Measurements from ENCODE around the gene AGPAT3.

The AGPAT3 gene

DNA sequence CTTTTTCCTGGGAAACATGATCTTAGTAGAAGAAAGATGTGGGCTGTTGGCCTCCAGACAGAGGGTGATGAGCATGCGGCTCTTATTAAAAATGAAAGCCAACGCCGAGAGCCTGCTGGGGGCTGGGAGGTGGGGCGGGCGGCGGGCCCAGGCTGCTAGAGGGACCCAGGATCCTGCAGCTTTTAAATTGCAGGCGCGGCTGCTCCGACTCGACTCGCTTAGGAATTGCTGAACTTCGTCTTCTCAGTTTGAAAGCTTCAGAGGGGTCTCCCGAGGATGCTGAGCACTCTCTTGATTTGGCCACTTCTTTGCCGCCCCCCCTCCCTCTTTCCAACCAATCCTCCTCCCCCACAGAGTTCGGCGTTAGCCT lies 1.2 kb downstream of the AGPAT3 start:
- DNase-seq: no peak

DNA sequence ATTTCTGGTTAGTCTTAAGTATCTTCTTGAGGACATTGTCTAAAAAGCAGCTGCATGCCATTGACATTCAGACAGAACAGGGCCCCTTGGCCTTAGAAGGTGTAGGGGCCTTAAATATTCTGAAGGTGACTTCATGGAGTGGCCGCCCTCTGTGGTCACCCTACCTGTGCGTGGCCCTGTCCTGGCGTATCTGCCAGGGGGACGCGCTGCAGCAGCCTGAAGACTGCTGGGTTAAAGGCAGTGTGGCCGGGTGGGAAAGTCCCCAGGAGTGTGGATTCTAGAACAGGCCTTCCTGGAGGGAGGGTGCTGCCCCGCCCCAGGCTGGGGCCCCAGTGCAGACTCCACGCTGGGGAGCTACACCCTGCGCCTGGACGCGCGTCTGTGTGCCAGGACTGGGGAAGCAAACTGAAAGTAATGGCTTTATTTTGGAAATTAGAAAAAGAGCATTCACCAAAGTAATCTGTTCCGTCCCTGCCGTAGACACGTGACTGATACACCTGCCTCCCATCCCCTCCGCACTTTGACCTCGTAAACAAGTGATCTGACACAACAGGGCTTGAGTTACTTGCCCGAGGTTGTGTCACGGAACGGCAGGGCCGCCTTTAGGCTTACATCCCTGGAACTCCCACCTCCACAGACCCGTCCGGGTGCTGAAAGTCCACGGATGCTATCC lies 1.8 kb downstream of the AGPAT3 start:
- no peak for DNase-seq

DNA sequence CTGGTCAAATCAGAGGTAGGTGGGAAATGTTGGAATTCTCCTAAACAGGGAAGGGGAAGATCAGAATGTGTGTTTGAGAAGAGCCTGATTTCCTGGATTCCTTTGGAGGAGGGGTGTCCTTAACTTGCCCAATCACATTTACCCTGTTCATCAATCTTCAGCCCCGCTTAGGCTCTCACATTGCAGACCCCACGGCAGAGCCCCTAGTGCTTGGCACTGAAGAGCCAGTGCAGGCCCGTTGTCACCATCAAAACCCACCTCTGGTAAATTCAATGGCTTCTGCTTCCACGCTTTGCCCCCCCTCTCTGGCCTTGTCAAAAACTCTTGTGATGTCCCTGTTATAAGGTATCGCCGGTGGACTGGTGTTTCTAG lies 2.3 kb downstream of the AGPAT3 start:
- no peak for DNase-seq

DNA sequence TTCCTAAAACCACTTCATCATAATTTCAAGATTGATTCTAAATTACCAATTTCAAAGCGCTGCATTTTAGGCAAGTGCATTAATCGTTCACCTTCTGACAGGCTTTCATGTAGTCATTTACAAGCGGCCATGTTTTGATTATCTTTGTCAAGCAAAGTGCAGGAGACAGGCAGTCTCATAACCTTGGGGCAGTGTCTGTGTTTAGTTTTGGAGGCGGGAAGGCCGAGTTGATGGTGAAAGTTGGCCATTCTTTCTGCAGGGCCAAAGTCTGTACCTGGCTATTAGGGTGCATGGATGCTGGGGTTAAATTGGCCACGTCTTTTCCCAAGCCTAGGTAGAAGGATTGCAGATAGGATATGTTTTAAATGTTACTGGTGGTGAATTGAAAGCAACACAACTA lies 2.9 kb downstream of the AGPAT3 start:
- DNase-seq: no peak

DNA sequence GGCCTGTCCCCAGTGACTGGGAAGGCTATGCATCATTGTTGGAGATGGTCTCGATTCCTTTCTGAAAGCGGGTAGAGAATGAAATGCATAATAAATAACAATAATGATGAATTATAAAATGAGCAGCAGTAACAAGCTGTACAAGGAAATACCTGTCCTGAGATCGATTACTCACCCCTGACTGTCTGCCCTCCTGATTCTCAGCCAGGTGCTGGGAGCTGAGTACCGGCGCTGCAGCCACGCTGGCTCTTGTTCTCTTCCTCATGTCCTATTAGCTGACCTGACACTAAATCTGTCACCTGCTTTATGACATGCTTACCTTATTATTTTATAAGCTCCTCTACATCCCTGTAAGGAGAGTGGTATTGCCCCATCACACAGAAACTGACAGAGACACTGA lies 3.4 kb downstream of the AGPAT3 start:
- DNase-seq: no peak

DNA sequence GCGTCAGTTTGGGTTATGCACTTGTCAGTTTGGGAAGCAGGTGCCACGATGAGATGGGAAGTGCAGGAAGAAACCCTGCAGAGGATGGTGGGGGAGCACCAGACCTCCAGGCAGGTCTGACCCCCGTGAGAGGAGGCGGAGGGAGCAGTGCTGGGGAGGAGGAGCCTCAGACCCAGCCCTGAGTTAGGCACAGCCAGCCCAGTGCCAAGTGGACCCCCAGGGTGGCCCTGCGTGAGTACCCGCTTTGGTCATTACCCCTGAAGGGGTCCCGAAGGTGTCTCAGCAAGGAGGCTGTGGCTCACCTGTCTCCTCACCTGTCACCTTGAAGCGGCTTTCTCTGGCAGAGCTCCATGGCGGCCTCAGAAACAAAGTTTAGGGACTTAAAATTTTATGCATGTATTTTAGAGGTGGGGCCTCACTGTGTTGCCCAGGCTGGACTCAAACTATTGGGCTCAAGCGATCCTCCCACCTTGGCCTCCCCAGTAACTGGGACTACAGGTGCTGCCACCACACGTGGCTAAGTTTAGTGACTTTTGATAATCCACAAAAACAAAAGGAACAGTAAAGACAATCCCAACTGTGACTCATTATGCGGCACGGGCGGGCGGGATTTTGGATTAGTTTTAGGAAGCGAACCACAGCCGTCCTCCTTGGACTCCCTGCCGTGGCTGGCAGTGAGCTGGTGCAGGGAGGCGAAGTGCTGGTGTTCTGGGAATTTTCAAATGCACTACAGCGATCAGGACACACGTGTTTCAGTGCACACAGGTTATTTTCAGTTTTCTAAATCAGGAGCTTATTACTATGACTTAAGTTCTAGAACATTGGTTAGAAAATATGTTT lies 4.7 kb downstream of the AGPAT3 start:
- DNase-seq: no peak

GRCh38 chr21:43871487-43871886 lies 6.5 kb downstream of the AGPAT3 start:
- DNase-seq: no peak

DNA sequence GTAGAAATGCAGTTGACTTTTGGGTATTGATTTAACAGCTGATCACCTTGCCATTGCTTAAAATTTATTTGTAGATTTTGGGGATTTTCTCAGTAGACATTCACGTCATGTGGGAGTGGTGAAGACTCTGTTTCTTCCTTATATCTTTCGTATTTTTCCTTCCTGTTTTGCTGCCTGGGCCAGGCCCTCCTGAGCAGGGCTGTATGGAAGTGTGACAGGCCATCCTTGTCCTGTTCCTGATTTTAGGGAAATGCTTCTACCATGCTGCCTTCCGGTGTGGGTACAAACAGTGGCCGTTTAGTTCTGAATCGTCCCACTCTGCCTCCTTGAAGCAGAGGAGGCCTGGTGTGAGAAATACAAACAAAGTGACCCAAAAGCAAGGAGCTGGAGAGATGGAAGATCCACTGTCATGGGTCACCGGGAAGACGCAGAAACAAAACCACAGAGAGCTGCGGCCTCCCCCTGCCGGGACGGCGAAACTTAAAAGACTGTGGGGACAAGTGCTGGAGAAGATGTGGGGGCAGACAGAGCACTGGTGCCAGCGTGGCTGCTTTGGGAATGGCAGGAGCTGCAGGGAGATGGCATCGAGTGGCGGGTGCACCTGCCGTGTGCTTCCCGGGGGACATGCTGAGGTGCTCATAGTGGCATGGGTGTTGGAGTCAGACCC lies 7.6 kb downstream of the AGPAT3 start:
- DNase-seq: no peak

- no peak for DNase-seq
Observed at GRCh38 chr21:43873673-43874072, 8.7 kb downstream of the AGPAT3 start.

DNA sequence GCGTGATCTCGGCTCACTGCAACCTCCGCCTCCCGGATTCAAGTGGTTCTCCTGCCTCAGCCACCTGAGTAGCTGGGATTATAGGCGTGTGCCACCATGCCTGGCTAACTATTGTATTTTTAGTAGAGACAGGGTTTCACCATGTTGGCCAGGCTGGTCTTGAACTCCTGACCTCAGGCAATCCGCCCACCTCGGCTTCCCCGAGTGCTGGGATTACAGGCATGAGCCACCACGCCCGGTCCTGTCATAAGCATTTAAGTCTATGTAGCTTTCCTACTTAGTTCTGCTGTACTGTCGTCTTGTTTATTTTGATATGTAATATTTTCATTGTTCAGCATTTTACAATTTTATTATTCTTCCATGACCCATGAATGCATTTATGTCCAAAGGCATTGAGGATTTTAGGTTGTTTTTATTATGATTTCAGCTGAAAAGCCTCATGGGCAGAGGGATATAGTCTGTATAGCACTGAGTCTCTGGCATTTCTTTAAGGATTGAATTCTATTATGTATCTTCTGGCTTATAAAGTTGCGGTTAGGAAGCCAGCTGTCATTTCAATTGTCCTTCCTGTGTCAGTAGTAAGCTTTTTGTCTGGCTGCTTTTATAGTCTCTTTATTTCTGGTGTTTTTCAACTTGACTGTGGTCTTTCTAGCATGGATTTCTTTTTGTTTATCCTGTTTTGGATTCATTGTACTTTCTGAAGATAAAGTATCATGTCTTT lies 9.2 kb downstream of the AGPAT3 start:
- DNase-seq: no peak

GRCh38 chr21:43876605-43877004 lies 11.6 kb downstream of the AGPAT3 start:
- no peak for DNase-seq

DNA sequence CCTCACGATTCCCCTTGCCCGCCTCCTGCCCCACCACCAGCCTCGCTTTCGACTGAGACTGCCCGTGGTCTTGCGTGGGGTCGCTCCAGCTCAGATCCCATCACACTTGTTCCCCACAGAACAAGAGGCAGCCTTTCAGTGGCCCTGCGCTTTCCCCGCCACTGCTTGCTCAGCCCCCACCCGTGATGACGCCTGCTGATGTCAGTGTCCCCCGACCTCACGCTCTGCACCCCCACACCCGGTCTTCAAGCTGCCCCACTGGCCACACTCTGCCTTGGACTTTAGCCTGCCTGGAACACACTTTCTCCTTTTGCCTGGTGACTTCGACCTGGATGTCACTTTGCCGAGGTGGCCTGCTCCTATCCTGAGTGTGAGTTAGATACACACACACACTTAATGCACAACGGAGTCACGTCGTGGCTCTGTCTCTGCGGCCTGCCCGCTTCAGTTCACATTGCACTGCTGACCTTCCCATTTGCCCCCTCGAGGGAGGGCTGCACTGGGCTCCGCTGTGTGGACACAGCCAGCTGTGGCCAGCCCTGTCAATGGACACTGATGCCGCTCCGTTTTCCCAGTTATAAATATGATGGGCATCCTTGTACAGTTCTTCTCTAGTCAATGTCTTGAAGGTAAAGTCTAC lies 13.0 kb downstream of the AGPAT3 start:
- no peak for DNase-seq

DNA sequence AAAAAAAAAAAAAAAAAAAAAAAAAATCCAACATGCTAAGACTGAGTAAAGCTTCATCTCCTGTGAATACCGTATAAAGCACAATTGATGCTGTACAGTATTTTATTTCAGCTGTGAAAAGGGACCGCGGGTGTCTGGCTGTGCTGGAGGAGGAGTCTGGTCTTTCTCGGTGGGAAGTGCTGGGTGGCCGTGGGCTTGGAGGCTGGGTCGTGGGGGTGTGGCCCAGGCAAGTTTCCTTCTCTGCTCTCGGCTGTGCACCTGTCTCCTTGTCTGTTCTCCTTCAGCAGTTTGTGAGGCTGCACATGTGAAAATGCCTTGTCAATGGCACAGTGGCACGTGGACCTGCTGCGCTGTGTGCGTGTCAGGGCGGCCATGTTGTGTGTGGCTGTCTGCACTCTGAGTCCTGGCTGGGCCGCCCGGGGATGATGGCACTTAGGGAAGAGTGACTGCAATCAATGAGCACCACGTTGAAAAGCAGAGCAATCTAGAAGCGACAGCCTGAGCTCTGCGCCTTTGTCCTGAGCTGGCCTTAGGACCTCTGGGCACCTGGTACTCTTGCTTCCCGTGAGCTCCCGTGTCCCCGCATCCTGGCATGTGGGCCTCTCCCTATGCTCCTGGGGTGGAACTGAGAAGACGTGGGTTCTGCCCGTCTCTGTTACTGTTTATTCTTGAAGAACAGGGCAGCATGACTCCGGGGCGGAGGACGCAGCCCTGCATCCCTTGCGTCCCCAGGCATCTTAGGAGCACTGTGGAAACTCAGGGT lies 14.5 kb downstream of the AGPAT3 start:
- no peak for DNase-seq

GRCh38 chr21:43880111-43880985 lies 15.3 kb downstream of the AGPAT3 start:
- no peak for DNase-seq

GRCh38 chr21:43881283-43881682 lies 16.3 kb downstream of the AGPAT3 start:
- no peak for DNase-seq

- no peak for DNase-seq
Observed at GRCh38 chr21:43881935-43882334, 16.9 kb downstream of the AGPAT3 start.

- DNase-seq: no peak
Observed at GRCh38 chr21:43882952-43883545, 18.0 kb downstream of the AGPAT3 start.

DNA sequence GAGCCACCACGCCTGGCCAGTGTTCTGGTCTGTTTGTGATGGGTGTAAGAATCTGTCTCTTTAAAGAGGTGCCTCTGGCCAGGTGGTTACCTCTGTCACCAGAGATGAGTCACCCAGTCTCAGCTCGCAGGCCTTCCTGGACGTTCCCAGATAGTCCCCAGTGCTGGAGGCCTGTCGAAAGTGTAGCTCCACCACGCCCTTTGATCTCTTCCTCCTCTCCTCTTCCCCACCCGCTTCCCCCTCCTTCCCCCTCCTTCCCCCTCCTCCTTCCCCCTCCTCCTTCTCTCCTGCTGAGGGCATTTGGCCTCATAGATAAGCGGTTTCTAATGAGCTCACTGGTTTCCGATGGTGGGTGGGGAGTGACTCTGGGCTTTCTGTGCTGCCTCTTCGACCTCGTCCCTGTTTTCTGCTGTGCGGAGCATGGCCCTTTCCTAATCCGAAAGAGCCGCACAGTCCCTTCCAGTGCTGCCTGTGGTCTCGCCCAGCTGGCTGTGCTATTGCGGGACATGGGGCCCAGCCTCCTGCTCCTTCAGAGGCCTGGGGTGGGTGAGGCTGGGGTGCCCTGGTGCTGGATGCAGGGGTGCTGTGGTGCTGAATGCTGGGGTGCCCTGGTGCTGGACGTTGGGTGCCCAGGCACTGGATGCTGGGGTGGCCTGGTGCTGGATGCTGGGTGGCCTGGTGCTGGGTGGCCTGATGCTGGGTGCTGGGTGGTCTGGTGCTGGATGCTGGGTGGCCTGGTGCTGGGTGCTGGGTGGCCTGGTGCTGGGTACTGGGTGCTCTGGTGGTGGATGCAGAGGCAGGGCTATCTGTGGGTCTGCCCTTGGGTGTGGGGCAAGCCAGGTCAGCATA lies 19.2 kb downstream of the AGPAT3 start:
- DNase-seq: no peak

DNA sequence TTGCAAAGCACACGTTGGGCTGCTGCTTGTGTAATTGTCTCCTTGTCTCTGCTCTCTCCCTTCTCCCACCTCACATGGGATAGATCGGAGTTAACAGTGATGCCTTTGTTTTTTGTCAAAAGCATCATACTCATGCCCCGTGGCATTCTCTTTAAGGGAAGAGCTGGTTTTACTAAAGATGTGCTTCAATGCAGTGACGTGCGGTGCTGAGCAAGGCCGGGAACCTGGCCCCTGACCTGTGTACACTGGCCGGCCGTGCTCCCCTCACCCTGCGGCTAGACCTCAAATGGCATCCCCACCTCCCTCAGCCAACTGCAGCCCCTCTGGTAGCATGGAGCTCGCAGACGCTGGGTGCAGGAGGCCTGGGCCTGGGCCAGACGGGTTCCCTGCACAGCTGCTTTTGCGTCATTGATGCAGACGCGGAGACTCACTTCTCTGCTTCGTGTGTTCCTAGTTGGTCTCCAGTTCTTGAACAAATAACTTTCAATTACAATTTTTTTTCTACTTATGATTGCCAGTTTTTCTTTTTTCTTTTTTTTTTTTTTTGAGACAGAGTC lies 19.9 kb downstream of the AGPAT3 start:
- DNase-seq: no peak
